Transverse colon (tissue), 4 donors: Measurements from ENCODE around the gene FILIP1L. TPM values are rescaled to one million over a fixed set of nuclear protein-coding genes. Genes with fewer than 3 reads are reported as not detected.
A peak's percentile ranks its signal among the peaks of the same experiment; 100 is the strongest.

Experiments used
- DNase-seq: peaks from one replicate; pipeline ENCODE4 v3.0.0-alpha.2; 2019
- H3K27ac ChIP-seq, 4 donors: fragments of 200-600 bp; sonication (generic); 2 replicates each; pipeline ENCODE4 v1.5.1; 2016 to 2018; ENCODE audit warnings: inconsistent platforms in 4 of 4
- H3K27me3 ChIP-seq: fragments of 200-600 bp; sonication (generic); 2 replicates; pipeline ENCODE4 v1.5.1; 2017; ENCODE audit warnings: inconsistent platforms
- H3K36me3 ChIP-seq, 4 donors: fragments of 200-600 bp; sonication (generic); 2 replicates each; pipeline ENCODE4 v1.5.1; 2017 to 2019; ENCODE audit warnings: inconsistent platforms in 4 of 4
- H3K4me1 ChIP-seq, 4 donors: fragments of 200-600 bp; sonication (generic); 2 replicates each; pipeline ENCODE4 v1.5.1; 2017 to 2020; ENCODE audit warnings: inconsistent platforms in 4 of 4
- H3K4me3 ChIP-seq, 4 donors: fragments of 200-600 bp; sonication (generic); 1 replicate in 1 of 4; 2 replicates in 3 of 4; pipeline versions ENCODE4 v1.5.1 to v1.6.1; 2017 to 2019; ENCODE audit warnings: inconsistent platforms in 4 of 4
- H3K9me3 ChIP-seq, 2 donors: fragments of 200-600 bp; sonication (generic); 2 replicates each; pipeline ENCODE4 v1.5.1; 2017 to 2019; ENCODE audit warnings: inconsistent platforms in 2 of 2
- EP300 ChIP-seq: sonication (generic); formaldehyde crosslinking; IDR thresholded peaks from one replicate; pipeline ENCODE4 v1.6.1; 2017; ENCODE audit warnings: antibody characterized with exemption, low read depth
- POLR2A ChIP-seq: fragments of 450-650 bp; IDR thresholded peaks from one replicate; pipeline ENCODE4 v1.6.1; 2016; ENCODE audit warnings: antibody characterized with exemption, mild to moderate bottlenecking, moderate library complexity
- POLR2AphosphoS5 ChIP-seq, 3 donors: sonication (generic); formaldehyde crosslinking; IDR thresholded peaks; one replicate each; pipeline ENCODE4 v1.6.1; 2016; ENCODE audit warnings: antibody characterized with exemption in 3 of 3
- WGBS, 2 donors: methylation state at CpG; one replicate each; pipeline ENCODE4 v1.1.5; 2018; ENCODE audit warnings: low coverage in 1 of 2; 5-methylcytosine and 5-hydroxymethylcytosine counted together
- in situ Hi-C, 4 donors: fragments of 200-750 bp; cut with MboI; loops; one replicate each; pipeline versions ENCODE4 v1.15.0 to v1.15.1; 2017; ENCODE audit warnings: low sequenced_read_pairs in 3 of 4, low pct_ligation_motif_present in 1 of 4, low pct_unique_long_range_greater_than_20kb in 1 of 4
- intact Hi-C: fragments of 100-400 bp; cut with DNase I; formaldehyde crosslinking; loops from one replicate; pipeline ENCODE4 v1.15.1; 2023; ENCODE audit warnings: low total_unique reads
- total RNA-seq, 4 donors: library from RNA; depleted of rRNA; stranded (reverse); fragments of >200 nt; gene quantifications; one replicate each; pipeline ENCODE4 v1.1.0, GENCODE V29; 2016
- TF ChIP-seq, protein P1 (sequence below), 5 experiments: fragments of 200-600 bp in 3 of 5; fragments of 450-650 bp in 2 of 5; sonication (generic) in 3 of 5; IDR thresholded peaks; 1 replicate in 2 of 5; 2 replicates in 3 of 5; pipeline ENCODE4 v1.5.1; 2016 to 2017; ENCODE audit warnings: antibody characterized with exemption in 5 of 5, inconsistent platforms in 3 of 5, mild to moderate bottlenecking in 2 of 5, moderate library complexity in 1 of 5

Gene FILIP1L
- total RNA-seq, 4 donors from 2014 or later = 12.3 to 38.2 (median 26.9) TPM

DNA sequence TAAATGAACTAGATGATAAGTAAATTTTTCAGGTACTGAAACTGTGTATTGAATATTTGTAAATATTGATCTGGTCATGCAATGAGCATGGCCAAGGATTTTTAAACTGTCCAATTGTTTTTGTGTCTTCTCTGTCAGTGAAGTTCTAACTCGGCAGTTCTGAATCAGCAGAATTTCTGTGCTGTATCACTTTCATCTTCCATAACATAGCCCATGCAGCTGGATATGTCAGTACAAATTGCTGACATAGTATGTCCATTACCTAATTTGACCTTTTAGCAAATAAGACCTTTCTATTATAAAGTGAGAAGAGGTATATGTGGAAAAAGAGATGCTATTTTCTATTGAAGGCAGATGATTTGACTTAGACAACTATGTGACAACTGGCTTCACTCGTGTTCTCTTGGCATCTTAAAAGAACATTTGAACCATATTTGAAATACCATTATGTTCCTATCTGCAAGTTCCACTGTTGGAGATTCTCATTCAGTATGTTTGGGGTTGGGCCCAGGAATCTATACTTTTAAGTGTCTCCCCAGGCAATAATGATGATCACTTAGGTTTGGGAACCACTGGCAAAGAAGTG lies 206.2 kb downstream of the FILIP1L start:
- in situ Hi-C loops = no loop called here

DNA sequence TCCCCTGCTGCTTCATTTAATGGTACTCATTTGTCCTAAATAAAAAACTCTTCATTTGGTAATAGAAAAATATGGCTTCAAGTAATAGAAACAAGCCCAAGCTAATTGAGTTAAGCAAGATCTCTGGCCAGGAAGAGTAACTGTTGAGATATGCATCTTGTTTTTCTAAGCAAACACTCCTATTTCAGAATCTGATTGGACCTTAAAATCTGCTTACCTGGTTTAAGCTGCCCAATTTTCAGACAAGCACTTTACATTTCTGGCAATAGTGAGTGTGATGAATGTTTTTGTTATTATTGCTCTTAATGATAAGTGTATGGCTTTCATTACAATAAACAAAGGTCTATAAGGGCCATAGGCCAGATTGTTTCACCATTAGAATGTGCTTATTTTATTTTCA lies 210.4 kb downstream of the FILIP1L start:
- Histone ChIP-seq H3K27me3 (no peaks in the 10 kb centered on the region), H3K4me3 (no peak overlapping the region), H3K9me3 (no peaks in the 10 kb centered on the region), H3K36me3 (no peaks in the 10 kb centered on the region), H3K27ac (no peak overlapping the region), H3K4me1 (peaks cover 0 to 5% (median 2%) of the 10 kb centered on the region in 4 donors)
- DNase-seq = no peak
- in situ Hi-C loops (no loop called here), intact Hi-C loops (no loop called here)
- no peak for TF ChIP-seq POLR2AphosphoS5 (IDR thresholded peaks at IDR 0.05)
- TF ChIP-seq EP300 = no peak
- TF ChIP-seq, protein P1, sequence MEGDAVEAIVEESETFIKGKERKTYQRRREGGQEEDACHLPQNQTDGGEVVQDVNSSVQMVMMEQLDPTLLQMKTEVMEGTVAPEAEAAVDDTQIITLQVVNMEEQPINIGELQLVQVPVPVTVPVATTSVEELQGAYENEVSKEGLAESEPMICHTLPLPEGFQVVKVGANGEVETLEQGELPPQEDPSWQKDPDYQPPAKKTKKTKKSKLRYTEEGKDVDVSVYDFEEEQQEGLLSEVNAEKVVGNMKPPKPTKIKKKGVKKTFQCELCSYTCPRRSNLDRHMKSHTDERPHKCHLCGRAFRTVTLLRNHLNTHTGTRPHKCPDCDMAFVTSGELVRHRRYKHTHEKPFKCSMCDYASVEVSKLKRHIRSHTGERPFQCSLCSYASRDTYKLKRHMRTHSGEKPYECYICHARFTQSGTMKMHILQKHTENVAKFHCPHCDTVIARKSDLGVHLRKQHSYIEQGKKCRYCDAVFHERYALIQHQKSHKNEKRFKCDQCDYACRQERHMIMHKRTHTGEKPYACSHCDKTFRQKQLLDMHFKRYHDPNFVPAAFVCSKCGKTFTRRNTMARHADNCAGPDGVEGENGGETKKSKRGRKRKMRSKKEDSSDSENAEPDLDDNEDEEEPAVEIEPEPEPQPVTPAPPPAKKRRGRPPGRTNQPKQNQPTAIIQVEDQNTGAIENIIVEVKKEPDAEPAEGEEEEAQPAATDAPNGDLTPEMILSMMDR (IDR thresholded peaks at IDR 0.05) = no peak
- no peak for TF ChIP-seq POLR2A

More for the DNA sequence above, 206.2 kb downstream of the FILIP1L start:
- Histone ChIP-seq H3K27ac (no peak overlapping the region), H3K9me3 (no peaks in the 10 kb centered on the region), H3K4me3 (no peak overlapping the region), H3K4me1 (no peaks in the 10 kb centered on the region), H3K36me3 (no peaks in the 10 kb centered on the region), H3K27me3 (no peaks in the 10 kb centered on the region)
- WGBS, 2 donors = 81 to 82% methylated on average over 2 of the region's 2 CpGs
- no peak for TF ChIP-seq POLR2A
- TF ChIP-seq POLR2AphosphoS5 (IDR thresholded peaks at IDR 0.05) = no peak
- intact Hi-C loops = no loop called here
- DNase-seq = no peak

DNA sequence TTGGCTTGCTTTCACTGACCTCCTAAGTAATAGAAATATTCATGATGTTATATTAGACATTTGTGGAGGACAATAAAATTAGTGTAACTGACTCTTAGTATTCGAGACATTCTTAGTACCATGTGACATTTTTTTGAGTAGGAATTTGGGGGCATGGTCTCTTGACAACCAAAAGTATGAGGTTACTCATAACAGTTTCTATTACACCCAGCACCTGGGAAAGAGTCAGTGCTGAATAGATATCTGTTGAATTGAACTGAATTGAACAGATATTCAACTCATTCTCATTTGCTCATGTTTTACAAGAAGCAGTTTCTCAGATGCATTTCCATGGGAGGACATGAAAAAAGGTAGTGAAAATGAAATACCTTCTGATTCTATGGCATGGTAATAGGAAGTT lies 212.2 kb downstream of the FILIP1L start:
- no peak overlapping the region for H3K4me3 ChIP-seq
- peaks cover 0 to 5% (median 2%) of the 10 kb centered on the region in 4 donors for H3K4me1 ChIP-seq
- no peaks in the 10 kb centered on the region for H3K36me3 ChIP-seq
- DNase-seq = no peak
- intact Hi-C loops = no loop called here
- WGBS, 2 donors = 79 to 100% methylated on average over 1 of the region's 1 CpG
- H3K9me3 ChIP-seq = no peaks in the 10 kb centered on the region
- in situ Hi-C loops = no loop called here
- TF ChIP-seq EP300 = no peak
- TF ChIP-seq, protein P1 (IDR thresholded peaks at IDR 0.05) = no peak
- TF ChIP-seq POLR2AphosphoS5 (IDR thresholded peaks at IDR 0.05) = no peak
- TF ChIP-seq POLR2A = no peak
- H3K27me3 ChIP-seq = no peaks in the 10 kb centered on the region
- peak overlapping the region in 3 of 4 donors; percentile 28 to 58 (median 47) for H3K27ac ChIP-seq

DNA sequence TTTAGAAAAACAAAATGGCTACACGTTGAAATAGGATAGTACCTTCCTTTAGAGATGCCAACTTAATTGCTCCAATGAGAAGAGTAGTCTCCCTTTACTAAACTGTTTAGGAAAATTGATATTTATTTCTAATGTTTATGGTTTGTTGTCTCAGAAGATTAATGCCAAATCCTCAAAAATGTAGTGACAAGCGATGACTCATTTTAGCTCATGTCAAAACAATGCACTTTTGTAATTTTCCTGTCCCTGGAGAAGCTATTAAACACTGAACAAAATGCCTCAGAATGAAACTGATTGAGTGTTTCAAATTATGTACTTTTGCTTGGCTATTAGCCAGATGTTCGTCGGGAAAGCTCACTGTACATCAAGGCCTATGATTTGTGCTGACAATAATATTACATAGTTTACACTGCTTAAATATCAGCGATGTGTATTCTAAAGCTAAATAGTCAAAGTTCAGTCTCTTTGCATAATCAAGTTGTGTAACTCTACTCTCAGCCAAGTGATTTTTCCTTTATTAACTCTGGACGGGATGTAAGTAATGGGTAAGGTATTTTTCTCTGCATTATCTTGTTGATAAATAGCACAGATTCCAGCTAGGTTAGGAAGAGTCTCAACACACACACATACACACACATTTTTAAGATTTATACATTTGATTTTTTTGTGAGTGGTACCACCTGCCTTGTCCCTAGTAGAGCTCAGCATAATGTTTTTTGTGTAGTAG lies 212.9 kb downstream of the FILIP1L start:
- DNase-seq = no peak
- intact Hi-C loops (no loop called here), in situ Hi-C loops (no loop called here)
- Histone ChIP-seq H3K4me1 (peaks cover 0 to 5% (median 2%) of the 10 kb centered on the region in 4 donors), H3K4me3 (no peak overlapping the region), H3K27ac (peak overlapping the region; percentile 30 to 58 (median 40)), H3K36me3 (no peaks in the 10 kb centered on the region), H3K9me3 (no peaks in the 10 kb centered on the region), H3K27me3 (no peaks in the 10 kb centered on the region)
- WGBS, 2 donors = 51 to 60% methylated on average over 6 of the region's 6 CpGs
- TF ChIP-seq POLR2A (no peak), POLR2AphosphoS5 (IDR thresholded peaks at IDR 0.05) (peak in 1 of 3 donors; percentile 23), EP300 (no peak)
- TF ChIP-seq, protein P1 (IDR thresholded peaks at IDR 0.05) = no peak
